GM12873 (cell line): ENCODE results near the gene SLC19A1.

ENCODE experiments used
- TF ChIP-seq, protein P1 (sequence below): IDR thresholded peaks from 2 replicates; pipeline ENCODE4 v1.5.1; 2012; ENCODE audit warnings: low read depth, mild to moderate bottlenecking, moderate library complexity, low read length, control low read depth; ENCODE audit not compliant: insufficient read depth; ENCODE audit errors: missing control alignments

SLC19A1 gene

GRCh38 chr21:45487161-45487806 lies 55.0 kb downstream of the SLC19A1 start:
- TF ChIP-seq, protein P1, sequence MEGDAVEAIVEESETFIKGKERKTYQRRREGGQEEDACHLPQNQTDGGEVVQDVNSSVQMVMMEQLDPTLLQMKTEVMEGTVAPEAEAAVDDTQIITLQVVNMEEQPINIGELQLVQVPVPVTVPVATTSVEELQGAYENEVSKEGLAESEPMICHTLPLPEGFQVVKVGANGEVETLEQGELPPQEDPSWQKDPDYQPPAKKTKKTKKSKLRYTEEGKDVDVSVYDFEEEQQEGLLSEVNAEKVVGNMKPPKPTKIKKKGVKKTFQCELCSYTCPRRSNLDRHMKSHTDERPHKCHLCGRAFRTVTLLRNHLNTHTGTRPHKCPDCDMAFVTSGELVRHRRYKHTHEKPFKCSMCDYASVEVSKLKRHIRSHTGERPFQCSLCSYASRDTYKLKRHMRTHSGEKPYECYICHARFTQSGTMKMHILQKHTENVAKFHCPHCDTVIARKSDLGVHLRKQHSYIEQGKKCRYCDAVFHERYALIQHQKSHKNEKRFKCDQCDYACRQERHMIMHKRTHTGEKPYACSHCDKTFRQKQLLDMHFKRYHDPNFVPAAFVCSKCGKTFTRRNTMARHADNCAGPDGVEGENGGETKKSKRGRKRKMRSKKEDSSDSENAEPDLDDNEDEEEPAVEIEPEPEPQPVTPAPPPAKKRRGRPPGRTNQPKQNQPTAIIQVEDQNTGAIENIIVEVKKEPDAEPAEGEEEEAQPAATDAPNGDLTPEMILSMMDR, result no peak

DNA sequence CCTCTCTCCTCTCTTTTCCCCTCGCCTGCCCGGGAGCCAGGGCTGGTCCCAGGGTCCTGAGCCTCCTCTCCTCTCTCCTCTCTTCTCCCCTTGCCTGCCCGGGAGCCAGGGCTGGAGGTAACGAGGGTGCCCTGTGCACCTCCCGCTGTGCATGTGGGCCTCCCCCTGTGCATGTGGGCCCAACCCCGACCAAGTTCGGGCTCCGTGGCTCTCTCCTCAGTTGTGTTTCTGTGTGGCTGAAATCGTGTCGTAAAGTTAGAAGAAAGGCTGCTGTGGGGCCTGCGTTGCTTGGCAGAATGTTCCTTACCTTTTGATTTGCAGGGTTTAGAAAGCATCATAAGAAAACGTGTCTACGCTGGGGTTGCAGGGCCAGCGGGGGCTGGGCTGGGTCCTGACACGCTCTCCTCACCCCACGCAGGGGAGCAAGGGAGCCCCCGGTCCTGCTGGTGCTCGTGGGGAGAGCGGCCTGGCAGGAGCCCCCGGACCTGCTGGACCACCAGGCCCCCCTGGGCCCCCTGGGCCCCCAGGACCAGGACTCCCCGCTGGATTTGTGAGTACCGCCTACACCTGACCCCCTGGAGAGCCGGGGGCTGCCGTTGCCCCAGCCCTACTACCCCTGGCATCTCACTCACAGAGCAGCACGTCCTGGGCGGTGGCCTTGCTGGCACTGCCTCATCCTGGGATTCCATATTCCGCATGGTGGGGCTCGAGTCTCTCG lies 55.6 kb downstream of the SLC19A1 start:
- TF ChIP-seq, protein P1, result no peak

GRCh38 chr21:45485686-45486442 lies 56.4 kb downstream of the SLC19A1 start:
- TF ChIP-seq, protein P1, result no peak

GRCh38 chr21:45484318-45484717 lies 57.9 kb downstream of the SLC19A1 start:
- TF ChIP-seq, protein P1, result no peak

DNA sequence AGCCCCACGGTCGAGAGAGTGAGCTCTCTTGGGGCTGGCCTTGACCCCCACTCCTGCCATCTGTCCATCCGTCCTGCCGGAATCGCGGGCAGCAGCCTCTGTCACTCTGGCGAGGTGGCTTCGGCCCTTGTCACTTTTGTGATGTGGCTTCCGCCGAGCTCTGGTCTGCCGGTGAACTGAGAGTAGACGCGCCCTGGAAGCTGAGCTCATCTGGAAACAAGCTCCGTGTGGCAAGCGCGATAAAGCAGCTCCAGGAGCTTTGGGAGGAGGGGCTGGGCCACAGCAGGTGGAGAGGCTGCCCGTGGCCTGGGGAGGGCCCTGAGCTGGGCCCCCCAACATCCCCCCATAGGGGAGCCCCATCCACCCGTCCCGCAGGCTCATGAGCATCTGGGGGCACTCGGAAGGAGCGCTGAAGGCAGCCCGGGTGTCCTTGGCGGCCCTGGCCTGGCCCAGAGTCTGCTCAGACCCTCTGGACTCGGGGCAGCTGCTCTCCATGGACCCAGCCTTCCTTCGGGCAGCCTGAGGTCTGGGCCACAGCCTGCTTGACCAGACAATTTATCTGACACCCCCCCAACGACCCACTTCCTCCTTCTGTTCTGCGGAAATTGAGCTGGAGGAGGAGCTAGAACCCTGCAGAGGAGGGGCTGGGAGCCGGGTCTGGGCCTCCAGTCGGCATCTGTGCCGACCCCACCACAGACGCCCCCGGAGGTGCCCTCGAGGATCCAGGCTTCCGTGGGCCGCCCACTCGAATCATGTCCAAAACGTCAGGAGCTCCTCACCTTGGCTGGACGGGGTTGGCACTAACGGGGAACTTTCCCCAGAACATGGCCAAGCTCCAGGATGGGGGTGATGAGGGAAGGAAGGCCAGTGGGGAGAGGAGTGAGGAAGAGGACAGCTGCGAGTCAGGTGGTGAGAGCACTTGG lies 59.1 kb downstream of the SLC19A1 start:
- TF ChIP-seq, protein P1, result no peak

DNA sequence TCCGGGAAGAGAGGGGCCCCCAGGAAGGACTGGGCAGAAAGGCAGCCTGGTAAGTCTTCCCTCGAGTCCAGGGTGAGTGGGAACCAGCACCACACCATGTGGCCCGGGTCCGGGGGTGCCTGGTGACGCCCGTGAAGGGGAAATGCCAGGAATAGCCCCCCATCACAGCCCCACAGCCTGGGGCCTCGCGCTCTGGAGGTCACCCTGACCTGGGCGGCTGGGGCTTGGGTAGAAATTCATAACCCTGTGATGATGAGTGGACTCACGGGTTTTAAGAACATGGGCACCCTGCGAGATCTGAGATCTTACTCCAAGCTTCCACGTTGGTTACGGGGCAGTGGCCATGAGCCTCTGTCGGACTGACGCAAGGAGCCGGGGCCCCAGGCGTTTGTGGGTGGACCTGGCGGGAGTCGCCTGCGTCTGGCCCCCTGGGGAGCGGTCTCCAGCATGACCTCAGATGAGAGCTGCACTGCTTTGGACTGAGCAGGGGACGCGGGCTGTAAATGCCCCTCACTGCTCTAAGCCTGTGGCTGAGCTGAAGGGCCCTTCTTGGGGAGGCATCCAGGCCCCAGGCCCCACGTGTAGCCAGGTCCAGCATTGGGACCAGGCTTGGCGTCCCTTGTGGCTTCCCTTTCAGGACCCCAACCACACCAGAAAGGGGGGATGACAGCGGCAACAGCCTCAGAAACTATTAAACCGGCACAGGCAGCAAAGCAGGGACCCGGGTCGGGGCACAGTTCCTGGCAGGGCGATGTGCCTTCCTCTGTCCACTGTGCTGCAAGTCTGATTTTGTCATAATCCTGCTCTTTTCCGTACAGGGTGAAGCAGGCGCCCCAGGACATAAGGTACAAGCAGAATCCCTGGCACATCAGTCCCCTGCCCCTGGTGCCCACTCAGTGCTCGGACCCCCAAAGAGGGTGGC lies 60.0 kb downstream of the SLC19A1 start:
- TF ChIP-seq, protein P1, result no peak
